ENCODE results near the gene PANK4.
A peak's percentile ranks its signal among the peaks of the same experiment; 100 is the strongest.

PANK4 gene

GRCh38 chr1:2494323-2494693, 32.1 kb downstream of the PANK4 start:
- DNase-seq: no peak

GRCh38 chr1:2493691-2494322, 32.6 kb downstream of the PANK4 start:
- peak; percentile 22 for DNase-seq

- DNase-seq: no peak
Observed at GRCh38 chr1:2493218-2493617, 33.2 kb downstream of the PANK4 start.

- DNase-seq: no peak
Observed at GRCh38 chr1:2492091-2492490, 34.3 kb downstream of the PANK4 start.

- DNase-seq: no peak
Observed at GRCh38 chr1:2489615-2490014, 36.8 kb downstream of the PANK4 start.

- no peak for DNase-seq
Observed at GRCh38 chr1:2488688-2489087, 37.7 kb downstream of the PANK4 start.

- DNase-seq: no peak
Observed at GRCh38 chr1:2486558-2486957, 39.8 kb downstream of the PANK4 start.

GRCh38 chr1:2486041-2486440, 40.4 kb downstream of the PANK4 start:
- no peak for DNase-seq

- no peak for DNase-seq
Observed at GRCh38 chr1:2483970-2484369, 42.4 kb downstream of the PANK4 start.

- no peak for DNase-seq
Observed at GRCh38 chr1:2483026-2483425, 43.4 kb downstream of the PANK4 start.

- no peak for DNase-seq
Observed at GRCh38 chr1:2482588-2482987, 43.8 kb downstream of the PANK4 start.

- DNase-seq: no peak
Observed at GRCh38 chr1:2481885-2482284, 44.5 kb downstream of the PANK4 start.

GRCh38 chr1:2480986-2481364, 45.4 kb downstream of the PANK4 start:
- no peak for DNase-seq

- DNase-seq: no peak
Observed at GRCh38 chr1:2480236-2480985, 46.0 kb downstream of the PANK4 start.

GRCh38 chr1:2479618-2480017, 46.8 kb downstream of the PANK4 start:
- no peak for DNase-seq

- no peak for DNase-seq
Observed at GRCh38 chr1:2479186-2479585, 47.2 kb downstream of the PANK4 start.

- no peak for DNase-seq
Observed at GRCh38 chr1:2477791-2478499, 48.5 kb downstream of the PANK4 start.

- no peak for DNase-seq
Observed at GRCh38 chr1:2477309-2477708, 49.1 kb downstream of the PANK4 start.

GRCh38 chr1:2476061-2476999, 50.1 kb downstream of the PANK4 start, which contains the start of gene PLCH2:
Gene PLCH2 (plus strand): TSS chr1:2476289. CDS start chr1:2476589, 300 bp downstream.
- DNase-seq: no peak

GRCh38 chr1:2475571-2475970, 50.8 kb downstream of the PANK4 start:
- DNase-seq: no peak

- DNase-seq: no peak
Observed at GRCh38 chr1:2474933-2475371, 51.4 kb downstream of the PANK4 start.

- DNase-seq: no peak
Observed at GRCh38 chr1:2474104-2474844, 52.1 kb downstream of the PANK4 start.

All from CD4-positive, alpha-beta T cell treated with Interleukin-17A for 1 hour (primary cell).